HepG2 (cell line): ENCODE data around the gene PTPRCAP. TPM values are rescaled to one million over a fixed set of nuclear protein-coding genes. Genes with fewer than 3 reads are reported as not detected.
A peak's percentile ranks its signal among the peaks of the same experiment; 100 is the strongest.

Experiments
- CAMTA2 ChIP-seq: sonication (generic); formaldehyde crosslinking; IDR thresholded peaks from 2 replicates; pipeline ENCODE4 v1.4.0; 2020; ENCODE audit warnings: mild to moderate bottlenecking, missing genetic modification reagents, borderline replicate concordance
- ELF3 ChIP-seq: IDR thresholded peaks from 2 replicates; pipeline ENCODE4 v1.6.1; 2016; ENCODE audit warnings: missing genetic modification reagents, missing compliant biosample characterization
- FOXC1 ChIP-seq: sonication (generic); formaldehyde crosslinking; IDR thresholded peaks from 2 replicates; pipeline ENCODE4 v1.8.0; 2022; ENCODE audit warnings: mild to moderate bottlenecking, missing genetic modification reagents, borderline replicate concordance
- HNRNPK ChIP-seq: fragments of 200-400 bp; formaldehyde crosslinking; IDR thresholded peaks from 2 replicates; pipeline ENCODE4 v1.6.1; 2018; ENCODE audit warnings: low read length, low read depth, moderate library complexity, mild to moderate bottlenecking; ENCODE audit not compliant: poor library complexity, severe bottlenecking
- MXI1 ChIP-seq: IDR thresholded peaks from 3 replicates; pipeline ENCODE4 v1.6.1; 2012; ENCODE audit warnings: low read depth, low read length, inconsistent platforms, borderline replicate concordance
- PHF8 ChIP-seq: sonication (generic); formaldehyde crosslinking; IDR thresholded peaks from 2 replicates; pipeline ENCODE4 v1.5.0; 2020; ENCODE audit warnings: missing genetic modification reagents
- POLR2A ChIP-seq, 2 experiments: IDR thresholded peaks; 2 replicates each; pipeline ENCODE4 v1.6.1; 2011; ENCODE audit warnings: low read depth in 2 of 2, low read length in 2 of 2, mild to moderate bottlenecking in 1 of 2, moderate library complexity in 1 of 2; ENCODE audit not compliant: insufficient read depth in 1 of 2
- POLR2AphosphoS5 ChIP-seq: IDR thresholded peaks from 2 replicates; pipeline ENCODE4 v1.6.1; 2012; ENCODE audit warnings: low read depth, low read length
- RAD21 ChIP-seq: fragments of 450-650 bp; formaldehyde crosslinking; IDR thresholded peaks from 2 replicates; pipeline ENCODE4 v1.5.0; 2020; ENCODE audit warnings: mild to moderate bottlenecking
- polyA plus RNA-seq, 8 experiments: library from polyadenylated mRNA; depleted of rRNA in 3 of 8; stranded (reverse) in 7 of 8; unstranded in 1 of 8; fragments of >200 nt; fragmentation: Illumina TruSeq in 4 of 8; extraction: Trizol in 4 of 8; gene quantifications; 2 replicates each; pipeline versions ENCODE4 v1.2.1 to v1.2.3, GENCODE V29; 2011 to 2016; ENCODE audit warnings: low read depth in 4 of 8, missing spikeins in 1 of 8, mixed read lengths in 1 of 8; ENCODE audit not compliant: insufficient read depth in 1 of 8
- total RNA-seq, 5 experiments: library from RNA; depleted of rRNA; stranded (reverse); fragments of >200 nt; fragmentation: Illumina TruSeq; extraction: Trizol; gene quantifications; 2 replicates each; pipeline ENCODE4 v1.2.3, GENCODE V29; 2016; ENCODE audit warnings: low read depth in 1 of 5
- TF ChIP-seq, protein P1 (sequence below): IDR thresholded peaks from 2 replicates; pipeline ENCODE4 v1.6.1; 2016; ENCODE audit warnings: mild to moderate bottlenecking
- TF ChIP-seq, protein P2 (sequence below): sonication (generic); formaldehyde crosslinking; IDR thresholded peaks from 2 replicates; pipeline ENCODE4 v1.8.0; 2022; ENCODE audit warnings: missing genetic modification reagents, mild to moderate bottlenecking, borderline replicate concordance
- TF ChIP-seq, protein P3 (sequence below): sonication (generic); formaldehyde crosslinking; IDR thresholded peaks from 2 replicates; pipeline ENCODE4 v1.4.0; 2020; ENCODE audit warnings: mild to moderate bottlenecking, missing genetic modification reagents

PTPRCAP gene
- total and polyA plus RNA-seq, 2 of the 13 experiments (the other 11 are each of a cell fraction or from before 2014, with no cell fraction given): 0.60 to 0.70 TPM

DNA sequence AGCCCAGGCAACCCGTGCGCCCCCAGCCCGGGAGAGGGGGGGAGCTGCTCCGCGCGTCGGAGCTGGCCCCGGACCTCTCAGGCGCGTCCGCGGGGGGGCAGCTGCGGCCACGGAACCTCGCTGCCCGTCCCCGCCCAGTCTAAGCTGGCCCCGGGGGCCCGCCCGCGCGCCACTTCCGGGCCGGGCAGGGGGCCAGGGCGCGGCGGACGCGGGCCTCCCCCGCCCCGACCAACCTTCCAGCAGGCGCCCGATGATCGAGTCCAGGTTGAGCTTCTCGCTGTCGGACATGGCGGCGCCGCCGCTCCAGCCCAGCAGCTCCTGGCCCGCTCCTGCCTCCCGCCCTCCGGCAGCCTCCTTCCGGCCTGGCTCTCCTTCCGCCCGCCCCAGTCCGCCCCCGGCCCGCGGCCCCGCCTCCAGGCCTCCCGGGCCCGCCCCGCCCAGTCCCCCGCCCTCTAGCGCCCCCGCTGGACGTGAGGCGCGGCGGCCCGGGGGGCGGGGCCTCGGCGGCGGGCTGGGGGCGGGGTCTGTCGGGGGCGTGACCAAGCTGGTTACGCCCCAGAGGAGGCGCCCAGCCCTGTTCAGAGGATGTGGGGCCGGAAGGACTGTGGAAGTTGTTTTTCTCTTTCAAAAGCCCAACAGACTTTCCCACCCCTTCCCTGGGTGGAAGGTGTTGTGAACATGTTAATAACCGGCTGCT lies 35.8 kb downstream of the PTPRCAP start, which contains the start of gene PPP1CA (continued):
- TF ChIP-seq CAMTA2 (CRISPR knock-in tag) (no peak; the same call in 1 of the 2 replicates), PHF8 (peak; percentile 65), POLR2A (IDR thresholded peaks at IDR 0.05; ENCODE audit: insufficient read depth in 1 of 2, low read depth in 2 of 2, low read length in 2 of 2) (peak; percentile 69 to 92), ELF3 (0 out of 2 replicates have a peak, but pooled peaks have one; percentile 6), HNRNPK (no peak), FOXC1 (peak; percentile 15; the same call in 1 of the 2 replicates), MXI1 (peak; percentile 48; the same call in 1 of the 3 replicates), POLR2AphosphoS5 (peak; percentile 84), RAD21 (CRISPR knock-in tag) (peak; percentile 84)
- TF ChIP-seq, protein P1, sequence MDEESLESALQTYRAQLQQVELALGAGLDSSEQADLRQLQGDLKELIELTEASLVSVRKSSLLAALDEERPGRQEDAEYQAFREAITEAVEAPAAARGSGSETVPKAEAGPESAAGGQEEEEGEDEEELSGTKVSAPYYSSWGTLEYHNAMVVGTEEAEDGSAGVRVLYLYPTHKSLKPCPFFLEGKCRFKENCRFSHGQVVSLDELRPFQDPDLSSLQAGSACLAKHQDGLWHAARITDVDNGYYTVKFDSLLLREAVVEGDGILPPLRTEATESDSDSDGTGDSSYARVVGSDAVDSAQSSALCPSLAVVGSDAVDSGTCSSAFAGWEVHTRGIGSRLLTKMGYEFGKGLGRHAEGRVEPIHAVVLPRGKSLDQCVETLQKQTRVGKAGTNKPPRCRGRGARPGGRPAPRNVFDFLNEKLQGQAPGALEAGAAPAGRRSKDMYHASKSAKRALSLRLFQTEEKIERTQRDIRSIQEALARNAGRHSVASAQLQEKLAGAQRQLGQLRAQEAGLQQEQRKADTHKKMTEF (CRISPR knock-in tag): peak; percentile 7; the same call in 1 of the 2 replicates
- TF ChIP-seq, protein P2, sequence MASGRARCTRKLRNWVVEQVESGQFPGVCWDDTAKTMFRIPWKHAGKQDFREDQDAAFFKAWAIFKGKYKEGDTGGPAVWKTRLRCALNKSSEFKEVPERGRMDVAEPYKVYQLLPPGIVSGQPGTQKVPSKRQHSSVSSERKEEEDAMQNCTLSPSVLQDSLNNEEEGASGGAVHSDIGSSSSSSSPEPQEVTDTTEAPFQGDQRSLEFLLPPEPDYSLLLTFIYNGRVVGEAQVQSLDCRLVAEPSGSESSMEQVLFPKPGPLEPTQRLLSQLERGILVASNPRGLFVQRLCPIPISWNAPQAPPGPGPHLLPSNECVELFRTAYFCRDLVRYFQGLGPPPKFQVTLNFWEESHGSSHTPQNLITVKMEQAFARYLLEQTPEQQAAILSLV (CRISPR knock-in tag): peak; percentile 15; the same call in 1 of the 2 replicates
- TF ChIP-seq, protein P3, sequence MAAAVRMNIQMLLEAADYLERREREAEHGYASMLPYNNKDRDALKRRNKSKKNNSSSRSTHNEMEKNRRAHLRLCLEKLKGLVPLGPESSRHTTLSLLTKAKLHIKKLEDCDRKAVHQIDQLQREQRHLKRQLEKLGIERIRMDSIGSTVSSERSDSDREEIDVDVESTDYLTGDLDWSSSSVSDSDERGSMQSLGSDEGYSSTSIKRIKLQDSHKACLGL: no peak
